Femur (tissue), 1 donor: ENCODE results near the gene NAPSA.
"Not testable (repeated sequence)": the region's sequence is repeated elsewhere in the genome, so short reads cannot be mapped to it uniquely, and the experiment has no call there.

Source experiments
- DNase-seq: peaks from one replicate; pipeline ENCODE4 v3.0.0-alpha.2; 2017

Gene NAPSA

GRCh38 chr19:50329926-50330294 lies 35.5 kb downstream of the NAPSA start:
- DNase-seq, result not testable (repeated sequence)

DNA sequence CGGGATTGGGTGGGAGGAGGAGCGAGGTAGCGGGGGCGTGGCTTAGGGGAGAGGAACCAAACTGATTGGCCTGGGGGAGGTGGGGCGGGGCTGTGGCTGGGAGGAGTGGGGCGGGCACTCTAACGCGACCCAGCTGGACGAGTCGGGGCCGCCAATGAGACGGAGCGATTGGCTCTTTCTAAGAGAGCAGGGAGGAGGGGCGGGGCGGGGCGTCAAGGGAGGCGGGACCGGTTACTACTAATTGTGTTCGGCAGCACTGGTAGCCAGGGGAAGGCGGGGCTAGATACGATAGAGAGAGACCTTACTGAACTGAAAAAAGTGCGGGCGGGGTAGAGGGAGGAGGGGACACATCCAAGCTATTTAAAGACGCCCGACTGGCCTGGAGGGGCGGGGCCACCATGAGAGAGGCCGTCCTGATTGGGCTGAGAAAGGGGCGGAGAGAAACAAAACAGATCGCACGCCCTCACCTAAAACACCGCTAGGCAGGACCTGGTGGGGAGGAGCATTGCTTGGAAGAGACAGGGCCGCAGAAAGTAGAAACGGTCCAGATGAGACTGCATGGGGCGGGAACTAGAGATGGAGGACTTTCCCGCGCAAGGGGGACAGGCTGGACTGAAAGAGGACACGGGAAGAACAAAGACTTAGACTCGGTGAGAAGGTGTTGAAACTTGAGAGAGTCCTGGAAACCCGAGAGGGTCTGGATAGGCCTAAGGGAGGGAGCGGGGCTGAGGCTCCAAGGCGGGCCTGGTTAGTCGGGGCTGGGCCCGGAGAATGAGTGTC lies 36.1 kb downstream of the NAPSA start, which contains the start of gene KCNC3:
Gene KCNC3, minus strand, starts transcription at position 232 of the 780 bp plus-strand sequence. CDS start 295 bp downstream, outside the sequence.
- peak; percentile 98 for DNase-seq

GRCh38 chr19:50328873-50329145 lies 36.6 kb downstream of the NAPSA start:
- no peak for DNase-seq

GRCh38 chr19:50328224-50328872 lies 37.1 kb downstream of the NAPSA start:
- DNase-seq, result peak; percentile 34

DNA sequence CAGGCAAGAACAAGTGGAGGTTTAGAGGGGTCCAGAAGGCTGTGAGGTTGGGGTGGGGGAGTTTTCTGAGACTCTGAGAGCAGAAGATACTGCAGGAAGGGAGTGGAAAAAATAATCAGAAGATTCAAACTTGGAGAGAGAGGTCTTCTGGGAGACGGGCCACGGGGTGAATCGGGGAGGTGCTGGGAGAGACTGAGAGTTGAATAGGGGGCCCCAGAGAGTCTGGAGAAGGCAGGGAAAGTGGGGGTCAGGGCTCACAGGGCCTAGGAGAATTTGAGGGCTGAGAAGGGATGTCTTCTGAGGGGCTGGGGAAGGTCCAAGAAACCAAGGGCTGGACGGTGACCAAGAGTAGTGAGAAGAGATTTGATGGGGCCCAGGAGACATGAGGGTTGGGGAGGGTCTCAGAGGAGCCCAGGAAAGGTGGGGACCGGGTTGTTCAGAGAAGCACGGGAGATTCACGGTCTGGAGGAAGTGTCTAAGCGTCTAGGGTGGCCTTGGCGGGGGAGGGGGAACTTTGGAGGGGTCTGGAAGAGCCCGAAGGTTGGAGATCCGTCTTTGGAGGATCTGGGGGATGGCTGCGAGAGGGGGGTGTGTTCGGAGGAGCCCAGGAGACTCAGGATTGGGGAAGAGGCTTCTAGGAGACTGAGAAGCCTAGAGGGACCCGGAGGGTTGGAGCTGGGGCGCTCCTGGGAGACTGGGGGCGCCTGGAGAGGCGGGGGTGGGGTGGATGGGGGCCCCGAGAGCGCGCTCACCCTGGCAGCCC lies 37.8 kb downstream of the NAPSA start:
- DNase-seq, result no peak

GRCh38 chr19:50327013-50327412 lies 38.4 kb downstream of the NAPSA start:
- no peak for DNase-seq

DNA sequence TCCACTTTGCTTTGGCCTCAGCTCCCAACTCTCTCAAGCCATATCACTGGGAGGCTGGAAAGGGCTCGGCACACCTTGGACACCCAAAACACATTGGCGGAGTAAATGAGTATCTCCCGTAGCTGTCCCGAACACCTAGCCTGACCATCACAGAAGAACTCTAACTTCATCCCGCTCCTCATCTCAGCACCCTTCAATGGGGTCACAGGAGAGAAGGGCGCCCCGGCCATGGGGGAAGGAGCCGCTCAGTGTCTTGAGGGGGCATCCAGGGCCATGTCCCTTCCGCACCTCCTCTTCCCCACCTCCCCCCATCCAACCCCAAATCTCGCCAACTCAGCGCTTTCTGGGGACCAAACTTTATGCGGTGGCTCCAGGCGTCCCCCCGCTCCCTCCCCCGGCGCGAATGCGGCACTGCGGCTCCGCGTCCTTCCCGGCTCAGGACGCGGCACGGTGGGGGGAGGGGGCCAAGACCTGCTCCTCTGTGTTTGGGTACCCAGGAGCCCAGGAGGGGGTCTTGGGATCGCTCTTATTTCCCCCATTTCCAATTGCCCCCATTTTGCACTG lies 39.3 kb downstream of the NAPSA start:
- no peak for DNase-seq

DNA sequence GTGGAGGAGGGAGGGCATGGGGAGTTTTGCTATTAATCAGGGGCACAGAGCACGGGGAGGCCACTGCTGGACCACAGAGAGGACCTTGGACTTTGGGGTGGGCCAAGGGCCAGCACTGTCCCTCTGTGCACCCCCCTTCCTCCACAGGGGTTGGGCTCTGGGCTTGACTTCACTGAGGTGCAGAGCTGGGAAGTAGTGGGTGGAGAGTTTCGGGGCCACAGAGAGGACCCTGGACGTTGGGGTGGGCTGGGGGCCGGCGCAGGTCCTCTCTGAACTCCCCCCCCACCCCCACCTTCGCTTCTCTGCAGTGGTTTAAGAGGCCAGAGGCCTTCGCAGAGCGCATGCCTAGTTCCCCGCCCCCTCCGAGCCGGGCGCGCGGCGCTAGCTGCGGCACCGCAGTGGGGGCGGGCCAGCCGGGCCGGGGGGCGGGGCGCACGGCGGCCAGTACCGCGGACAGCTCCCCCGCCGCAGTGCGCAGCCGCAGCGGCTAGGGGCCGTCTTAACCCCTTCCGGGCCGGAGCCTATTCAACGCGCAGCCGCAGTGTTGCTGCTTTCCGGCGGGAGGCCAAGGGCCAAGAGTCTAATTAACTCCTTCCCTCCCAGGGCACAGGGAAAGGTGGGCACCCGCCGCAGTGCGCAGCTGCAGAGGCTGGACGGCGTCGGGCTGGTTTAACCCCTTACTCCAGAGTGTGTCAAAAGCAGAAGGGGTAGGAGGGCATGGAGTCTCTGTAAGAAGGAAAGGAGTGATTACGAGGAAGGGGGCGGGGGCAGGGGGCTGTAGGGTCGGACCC lies 39.9 kb downstream of the NAPSA start:
- peak; percentile 78 for DNase-seq

- DNase-seq, result no peak
Observed at GRCh38 chr19:50324331-50324730, 41.1 kb downstream of the NAPSA start.

DNA sequence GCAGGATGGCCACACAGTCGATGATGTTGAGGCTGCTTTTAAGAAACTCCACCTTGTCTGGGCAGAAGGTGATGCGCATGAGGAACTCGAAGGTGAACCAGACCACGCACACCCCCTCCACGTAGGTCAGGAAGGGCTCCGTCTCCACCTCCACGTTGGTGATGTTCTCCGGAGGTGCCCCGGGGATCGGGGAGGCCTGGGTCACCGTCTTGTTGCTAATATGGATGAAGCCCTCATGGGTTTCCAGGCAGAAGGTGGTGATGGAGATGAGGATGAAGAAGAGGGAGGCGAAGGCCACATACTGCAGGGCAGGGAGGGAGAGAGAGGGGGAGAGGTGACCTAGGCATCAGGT lies 41.7 kb downstream of the NAPSA start:
- no peak for DNase-seq

GRCh38 chr19:50322931-50323781 lies 42.3 kb downstream of the NAPSA start:
- no peak for DNase-seq

DNA sequence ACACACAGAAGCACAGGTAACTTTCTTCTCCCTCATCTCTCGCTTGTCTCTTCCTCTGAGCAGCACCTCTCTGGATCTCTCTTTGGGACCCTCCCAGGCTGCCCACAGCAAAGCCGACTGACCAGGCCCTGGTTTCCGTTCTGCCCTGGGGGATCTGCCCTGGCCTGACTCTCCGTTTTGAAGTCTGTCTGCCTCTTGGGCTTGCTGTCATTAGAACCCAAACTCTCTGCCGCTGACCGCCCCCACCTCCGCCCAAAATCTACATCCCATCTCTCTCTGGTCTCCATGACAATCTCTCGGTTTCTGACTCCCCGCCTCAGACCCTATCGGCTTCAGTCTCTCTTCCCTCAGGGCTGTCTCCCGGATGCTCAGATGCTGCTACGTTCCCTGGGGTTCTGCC lies 43.2 kb downstream of the NAPSA start:
- no peak for DNase-seq

- no peak for DNase-seq
Observed at GRCh38 chr19:50321831-50322230, 43.6 kb downstream of the NAPSA start.

- no peak for DNase-seq
Observed at GRCh38 chr19:50320596-50320995, 44.8 kb downstream of the NAPSA start.

- no peak for DNase-seq
Observed at GRCh38 chr19:50320051-50320450, 45.4 kb downstream of the NAPSA start.

DNA sequence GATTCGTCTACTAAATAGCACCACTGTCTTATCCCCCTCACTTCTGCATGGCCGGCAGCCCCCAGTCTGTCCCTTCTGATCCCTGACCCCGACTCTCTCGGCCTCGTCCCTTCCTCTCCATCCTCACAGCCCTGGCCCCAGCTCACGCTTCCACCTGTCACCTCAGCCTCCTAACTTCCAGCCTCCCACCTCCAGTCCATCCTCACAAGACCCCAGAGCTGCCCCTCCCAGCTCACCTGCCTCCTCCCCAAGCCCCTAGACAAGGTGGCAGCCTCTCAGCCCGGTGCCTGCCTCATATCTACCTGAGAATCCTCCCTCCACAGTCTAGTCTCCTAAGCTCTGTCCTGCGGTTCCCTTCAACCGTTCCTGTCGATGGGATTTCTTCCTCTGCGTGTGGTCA lies 46.3 kb downstream of the NAPSA start:
- no peak for DNase-seq

GRCh38 chr19:50318438-50318837 lies 47.0 kb downstream of the NAPSA start:
- DNase-seq, result no peak

DNA sequence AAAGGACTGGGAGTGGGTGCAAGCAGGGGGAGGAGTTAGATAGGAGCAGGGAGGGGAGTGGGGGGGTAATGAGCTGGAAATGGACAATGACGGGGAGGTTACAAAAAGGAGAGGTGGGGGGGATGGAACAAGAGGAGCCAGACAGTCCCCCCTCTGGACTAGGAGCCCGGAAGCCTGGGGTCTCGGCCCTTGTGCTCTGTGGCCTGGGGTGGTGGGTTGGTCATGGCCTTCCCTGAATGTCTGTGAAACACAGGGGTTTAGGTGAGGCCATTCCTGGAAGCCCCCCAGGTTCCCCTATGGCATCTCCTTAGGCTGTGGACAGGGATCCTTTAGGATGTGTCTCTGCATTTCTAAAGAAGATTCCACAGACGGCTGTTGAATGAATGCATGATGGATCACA lies 48.3 kb downstream of the NAPSA start:
- no peak for DNase-seq

DNA sequence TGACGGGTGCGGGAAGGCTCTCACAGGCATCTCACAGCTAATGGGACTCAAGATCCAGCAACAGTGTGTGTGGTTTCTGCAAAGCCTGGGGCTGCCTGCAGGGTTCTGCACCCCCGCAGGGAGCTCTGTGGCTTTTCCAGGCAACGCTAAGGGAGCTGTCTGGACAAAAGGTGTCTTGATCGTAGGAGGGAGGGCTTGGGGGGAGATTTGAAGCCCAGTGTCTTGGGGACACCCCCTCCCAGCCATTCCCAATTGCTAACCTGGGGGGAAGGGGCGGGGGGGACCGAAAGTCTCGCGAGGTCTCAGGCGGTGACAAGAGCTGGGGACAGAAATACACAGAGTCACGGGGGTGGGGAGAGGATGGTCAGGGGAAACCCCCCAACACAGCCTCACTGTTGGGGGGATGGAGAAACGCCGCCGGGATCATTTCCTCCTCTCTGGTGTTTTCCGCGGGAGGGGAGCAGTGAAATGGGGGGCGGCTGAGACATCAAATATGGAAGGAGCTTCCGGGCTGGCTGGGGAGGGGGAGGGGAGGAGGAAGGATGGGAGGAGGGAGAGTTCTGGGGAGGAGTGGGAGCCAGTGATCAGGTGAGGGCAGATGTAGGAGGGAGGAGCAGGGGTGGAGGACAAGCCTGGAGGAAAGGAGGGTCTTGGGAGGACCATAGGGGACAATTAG lies 49.5 kb downstream of the NAPSA start:
- DNase-seq, result no peak

DNA sequence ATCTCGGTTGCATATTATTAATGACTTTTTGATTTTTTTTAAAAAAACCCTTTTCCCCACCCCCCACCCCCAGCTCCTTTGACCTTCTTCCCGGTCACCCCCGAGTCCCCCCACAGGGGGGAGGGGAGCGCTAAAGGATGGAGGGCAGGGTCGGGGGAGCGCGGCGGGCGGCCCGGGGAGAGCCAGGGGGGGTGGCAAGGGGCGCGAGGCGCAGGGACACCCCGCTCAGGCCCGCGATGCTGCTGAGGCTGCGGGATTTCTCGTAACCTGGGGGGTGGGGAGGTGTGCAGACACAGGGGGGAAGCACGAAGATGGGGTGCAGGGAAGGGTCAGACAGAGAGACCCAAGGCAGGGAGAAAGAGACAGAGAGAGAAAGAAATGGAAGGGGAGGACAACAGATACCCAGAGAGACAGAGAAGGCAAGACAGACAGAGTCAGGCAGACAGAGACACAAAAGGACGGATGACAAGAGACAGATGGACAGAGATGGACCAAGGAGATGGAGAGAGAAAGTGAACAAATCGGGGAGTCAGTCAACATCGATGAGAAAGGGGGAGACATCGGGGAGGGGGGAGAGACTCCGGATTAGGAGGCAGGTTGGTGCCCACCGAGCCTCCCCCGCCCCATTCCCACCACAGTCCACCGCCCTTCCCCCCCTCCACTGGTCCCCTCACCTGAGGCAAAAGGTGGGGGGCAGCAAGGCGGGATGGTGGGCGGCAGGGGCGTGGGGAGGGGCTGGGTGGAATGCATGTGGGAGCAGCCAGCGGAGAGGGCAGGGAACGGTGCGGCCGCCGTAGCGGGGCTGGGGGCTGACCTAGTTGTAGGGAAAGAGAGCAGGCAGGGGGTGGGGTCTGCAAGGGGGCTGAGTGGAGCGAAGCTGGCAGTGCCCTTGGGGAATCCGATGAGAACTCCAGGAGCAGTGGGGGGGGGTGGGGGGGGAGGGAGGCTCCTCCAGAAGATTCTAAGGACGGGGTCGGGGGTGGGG lies 50.4 kb downstream of the NAPSA start:
- no peak for DNase-seq
